Esophagus muscularis mucosa (tissue), 4 donors: ENCODE data around the gene STIL. TPM values are rescaled to one million over a fixed set of nuclear protein-coding genes. Genes with fewer than 3 reads are reported as not detected.

Experiments
- DNase-seq: peaks from one replicate; pipeline ENCODE4 v3.0.0-alpha.2; 2017; ENCODE audit errors: extremely low spot score
- H3K27ac ChIP-seq, 4 donors: fragments of 200-600 bp; sonication (generic); replicated peaks in 1 of 4; 1 replicate in 3 of 4; 2 replicates in 1 of 4; pipeline ENCODE4 v1.5.1; 2016 to 2019; ENCODE audit warnings: mild to moderate bottlenecking in 1 of 4
- H3K27me3 ChIP-seq, 4 donors: fragments of 200-600 bp; sonication (generic); one replicate each; pipeline versions ENCODE4 v1.5.1 to v1.6.0; 2016 to 2019
- H3K36me3 ChIP-seq, 4 donors: fragments of 200-600 bp; sonication (generic); one replicate each; pipeline ENCODE4 v1.5.1; 2016 to 2019
- H3K4me1 ChIP-seq, 4 donors: fragments of 200-600 bp; sonication (generic); one replicate each; pipeline ENCODE4 v1.5.1; 2016 to 2019
- H3K4me3 ChIP-seq, 4 donors: fragments of 200-600 bp; sonication (generic); 1 replicate in 2 of 4; 2 replicates in 2 of 4; pipeline ENCODE4 v1.5.1; 2016 to 2019; ENCODE audit warnings: mild to moderate bottlenecking in 4 of 4, moderate library complexity in 1 of 4
- H3K9me3 ChIP-seq, 4 donors: fragments of 200-600 bp; sonication (generic); 1 replicate in 3 of 4; 2 replicates in 1 of 4; pipeline ENCODE4 v1.5.1; 2016 to 2019
- EP300 ChIP-seq: sonication (generic); formaldehyde crosslinking; IDR thresholded peaks from one replicate; pipeline ENCODE4 v1.6.1; 2017; ENCODE audit warnings: antibody characterized with exemption
- POLR2A ChIP-seq: fragments of 450-650 bp; IDR thresholded peaks from one replicate; pipeline ENCODE4 v1.6.1; 2017; ENCODE audit warnings: antibody characterized with exemption, moderate library complexity, mild to moderate bottlenecking, low read depth
- POLR2AphosphoS5 ChIP-seq, 2 donors: sonication (generic); formaldehyde crosslinking; IDR thresholded peaks; one replicate each; pipeline ENCODE4 v1.6.1; 2017; ENCODE audit warnings: antibody characterized with exemption in 2 of 2
- WGBS: methylation state at CpG from one replicate; pipeline ENCODE4 v1.1.5; 2018; 5-methylcytosine and 5-hydroxymethylcytosine counted together
- intact Hi-C: fragments of 100-400 bp; cut with DNase I; formaldehyde crosslinking; loops from one replicate; pipeline ENCODE4 v1.15.1; 2023
- total RNA-seq, 4 donors: library from RNA; depleted of rRNA; stranded (reverse); fragments of >200 nt; gene quantifications; one replicate each; pipeline versions ENCODE4 v1.1.0 to v1.2.1, GENCODE V29; 2016
- TF ChIP-seq, protein P1 (sequence below), 3 experiments: fragments of 200-600 bp in 2 of 3; fragments of 450-650 bp in 1 of 3; sonication (generic) in 2 of 3; IDR thresholded peaks; one replicate each; pipeline ENCODE4 v1.5.1; 2017 to 2019; ENCODE audit warnings: antibody characterized with exemption in 3 of 3, mild to moderate bottlenecking in 2 of 3, moderate library complexity in 1 of 3

STIL gene
- total RNA-seq, 4 donors from 2014 or later: 0.06 to 2.5 (median 0.78) TPM

DNA sequence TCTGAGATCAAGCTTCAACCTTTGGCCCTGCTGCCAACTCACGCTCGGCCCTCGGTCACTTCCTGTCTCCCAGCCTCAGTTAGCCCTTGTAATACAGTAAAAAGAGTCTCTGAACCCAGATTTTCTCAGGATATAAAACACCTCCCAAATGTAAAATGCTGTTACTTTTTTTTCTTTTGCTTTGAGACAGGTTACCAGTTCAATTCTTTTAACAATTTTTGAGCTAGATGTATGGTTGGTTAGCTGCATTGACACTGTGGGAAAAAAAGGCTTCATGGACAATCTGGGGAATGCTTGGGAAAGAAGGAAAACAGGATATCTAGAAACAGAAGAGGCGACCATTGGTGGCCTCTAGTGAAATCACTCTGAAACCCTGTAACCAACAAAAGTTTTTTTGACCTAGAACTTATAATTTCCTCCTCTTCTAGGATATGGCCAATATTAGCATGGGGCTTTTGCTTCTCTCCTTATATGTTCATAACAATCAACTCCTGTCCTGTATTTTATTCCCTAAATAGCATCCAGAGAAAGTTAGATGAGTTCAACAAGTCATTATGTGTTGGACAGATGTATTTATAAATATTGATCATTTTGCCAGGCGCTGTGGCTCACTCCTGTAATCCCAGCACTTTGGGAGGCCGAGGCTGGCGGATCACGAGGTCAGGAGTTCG, 21.0 kb upstream of the STIL start:
- peak overlapping the region; percentile 99 for H3K27ac ChIP-seq
- DNase-seq: no peak
- peak overlapping the region; percentile 92 to 98 (median 96) for H3K4me3 ChIP-seq
- H3K27me3 ChIP-seq: no peaks in the 10 kb centered on the region
- peaks cover 24 to 63% (median 55%) of the 10 kb centered on the region in 4 donors for H3K4me1 ChIP-seq
- H3K9me3 ChIP-seq: no peaks in the 10 kb centered on the region
- intact Hi-C loops: no loop called here
- TF ChIP-seq, protein P1, sequence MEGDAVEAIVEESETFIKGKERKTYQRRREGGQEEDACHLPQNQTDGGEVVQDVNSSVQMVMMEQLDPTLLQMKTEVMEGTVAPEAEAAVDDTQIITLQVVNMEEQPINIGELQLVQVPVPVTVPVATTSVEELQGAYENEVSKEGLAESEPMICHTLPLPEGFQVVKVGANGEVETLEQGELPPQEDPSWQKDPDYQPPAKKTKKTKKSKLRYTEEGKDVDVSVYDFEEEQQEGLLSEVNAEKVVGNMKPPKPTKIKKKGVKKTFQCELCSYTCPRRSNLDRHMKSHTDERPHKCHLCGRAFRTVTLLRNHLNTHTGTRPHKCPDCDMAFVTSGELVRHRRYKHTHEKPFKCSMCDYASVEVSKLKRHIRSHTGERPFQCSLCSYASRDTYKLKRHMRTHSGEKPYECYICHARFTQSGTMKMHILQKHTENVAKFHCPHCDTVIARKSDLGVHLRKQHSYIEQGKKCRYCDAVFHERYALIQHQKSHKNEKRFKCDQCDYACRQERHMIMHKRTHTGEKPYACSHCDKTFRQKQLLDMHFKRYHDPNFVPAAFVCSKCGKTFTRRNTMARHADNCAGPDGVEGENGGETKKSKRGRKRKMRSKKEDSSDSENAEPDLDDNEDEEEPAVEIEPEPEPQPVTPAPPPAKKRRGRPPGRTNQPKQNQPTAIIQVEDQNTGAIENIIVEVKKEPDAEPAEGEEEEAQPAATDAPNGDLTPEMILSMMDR (IDR thresholded peaks at IDR 0.05): no peak
- TF ChIP-seq POLR2A: no peak
- TF ChIP-seq EP300: no peak
- TF ChIP-seq POLR2AphosphoS5 (IDR thresholded peaks at IDR 0.05): no peak
- 42% methylated on average over 8 of the region's 9 CpGs for WGBS
- no peaks in the 10 kb centered on the region for H3K36me3 ChIP-seq

DNA sequence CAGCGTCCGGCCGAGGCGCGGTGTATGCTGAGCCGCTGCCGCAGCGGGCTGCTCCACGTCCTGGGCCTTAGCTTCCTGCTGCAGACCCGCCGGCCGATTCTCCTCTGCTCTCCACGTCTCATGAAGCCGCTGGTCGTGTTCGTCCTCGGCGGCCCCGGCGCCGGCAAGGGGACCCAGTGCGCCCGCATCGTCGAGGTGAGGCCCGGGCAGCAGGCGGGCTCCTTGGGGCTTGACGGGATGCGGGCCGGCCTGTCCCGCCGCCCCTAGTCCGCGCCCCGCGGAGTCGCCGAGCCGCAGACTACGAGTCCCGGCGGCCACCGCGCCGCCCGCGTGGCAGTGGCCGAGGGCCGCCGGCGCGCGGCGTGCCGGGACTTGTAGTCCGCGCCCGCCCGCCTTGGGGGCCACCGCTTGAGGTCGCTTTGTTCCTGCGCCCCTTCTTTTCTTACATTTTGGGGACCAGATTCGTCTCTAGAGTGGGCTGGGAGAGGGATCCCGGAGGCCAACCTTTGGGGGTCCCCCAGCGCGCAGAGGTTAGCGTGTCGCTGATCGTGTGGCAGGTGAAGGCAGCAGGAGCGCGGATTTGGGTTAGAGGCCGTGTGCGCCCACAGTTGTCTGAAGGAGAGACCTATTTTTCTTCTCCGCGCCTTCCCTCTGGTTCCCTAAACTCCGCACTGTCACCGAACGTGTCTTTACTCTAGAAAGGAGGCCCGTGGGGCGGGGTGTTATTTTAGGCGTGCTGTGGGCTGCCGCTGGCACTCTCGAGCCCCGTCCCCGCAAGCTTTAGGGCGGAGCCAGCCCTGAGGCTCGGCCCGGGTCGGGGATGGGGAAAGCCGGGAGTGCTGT, 20.2 kb upstream of the STIL start:
- Histone ChIP-seq H3K27ac (peak overlapping the region; percentile 99), H3K36me3 (no peaks in the 10 kb centered on the region), H3K4me3 (peak overlapping the region; percentile 92 to 98 (median 96)), H3K27me3 (no peaks in the 10 kb centered on the region), H3K9me3 (no peaks in the 10 kb centered on the region), H3K4me1 (peaks cover 24 to 57% (median 54%) of the 10 kb centered on the region in 4 donors)
- intact Hi-C loops: loop anchor here (2.0 kb wide), 1 partner anchor 17 kb away; no protein-coding TSS in a partner anchor
- TF ChIP-seq, protein P1 (IDR thresholded peaks at IDR 0.05): peak; percentile 28 to 33 (median 32)
- TF ChIP-seq EP300 (no peak), POLR2AphosphoS5 (IDR thresholded peaks at IDR 0.05) (peak; percentile 18 to 48), POLR2A (no peak)
- 0% methylated on average over 16 of the region's 90 CpGs for WGBS
- peak; percentile 95 for DNase-seq

DNA sequence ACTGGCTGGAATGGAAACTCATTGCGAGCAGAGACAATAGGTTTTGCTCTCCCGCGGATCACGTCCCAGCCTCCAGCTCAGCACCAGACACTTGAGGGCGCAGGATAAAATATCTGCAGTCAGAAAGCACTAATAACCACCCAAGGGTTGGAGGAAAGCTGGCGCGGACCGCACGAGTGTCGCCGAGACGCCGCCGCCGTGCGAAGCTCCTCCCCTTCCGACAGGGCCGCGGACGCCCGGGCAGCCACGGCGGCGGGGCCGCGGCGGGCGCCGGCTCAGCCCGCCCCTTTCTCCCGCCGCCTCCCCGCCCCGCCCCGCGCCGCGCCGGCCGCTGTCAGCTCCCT, 19.6 kb upstream of the STIL start, which contains the start of gene CMPK1:
CMPK1 (plus strand) TSS at position 213 of the 344 bp plus-strand sequence. CDS start 156 bp downstream, outside the sequence.
- Histone ChIP-seq H3K4me3 (peak within 1 kb of the TSS; percentile 92 to 98 (median 96)), H3K4me1 (peaks cover 24 to 51% (median 49%) of the 10 kb centered on the region in 4 donors), H3K36me3 (no peaks in the 10 kb centered on the region), H3K27me3 (no peaks in the 10 kb centered on the region), H3K27ac (peak within 1 kb of the TSS; percentile 99), H3K9me3 (no peaks in the 10 kb centered on the region)
- WGBS: 0% methylated on average over 5 of the region's 40 CpGs
- TF ChIP-seq EP300 (no peak), POLR2A (no peak), POLR2AphosphoS5 (IDR thresholded peaks at IDR 0.05) (peak; percentile 41 to 54)
- TF ChIP-seq, protein P1 (IDR thresholded peaks at IDR 0.05): peak in 1 of 3 experiments; percentile 12
- intact Hi-C loops: loop anchor here (2.0 kb wide), 1 partner anchor 17 kb away; no protein-coding TSS in a partner anchor
- peak; percentile 93 for DNase-seq

DNA sequence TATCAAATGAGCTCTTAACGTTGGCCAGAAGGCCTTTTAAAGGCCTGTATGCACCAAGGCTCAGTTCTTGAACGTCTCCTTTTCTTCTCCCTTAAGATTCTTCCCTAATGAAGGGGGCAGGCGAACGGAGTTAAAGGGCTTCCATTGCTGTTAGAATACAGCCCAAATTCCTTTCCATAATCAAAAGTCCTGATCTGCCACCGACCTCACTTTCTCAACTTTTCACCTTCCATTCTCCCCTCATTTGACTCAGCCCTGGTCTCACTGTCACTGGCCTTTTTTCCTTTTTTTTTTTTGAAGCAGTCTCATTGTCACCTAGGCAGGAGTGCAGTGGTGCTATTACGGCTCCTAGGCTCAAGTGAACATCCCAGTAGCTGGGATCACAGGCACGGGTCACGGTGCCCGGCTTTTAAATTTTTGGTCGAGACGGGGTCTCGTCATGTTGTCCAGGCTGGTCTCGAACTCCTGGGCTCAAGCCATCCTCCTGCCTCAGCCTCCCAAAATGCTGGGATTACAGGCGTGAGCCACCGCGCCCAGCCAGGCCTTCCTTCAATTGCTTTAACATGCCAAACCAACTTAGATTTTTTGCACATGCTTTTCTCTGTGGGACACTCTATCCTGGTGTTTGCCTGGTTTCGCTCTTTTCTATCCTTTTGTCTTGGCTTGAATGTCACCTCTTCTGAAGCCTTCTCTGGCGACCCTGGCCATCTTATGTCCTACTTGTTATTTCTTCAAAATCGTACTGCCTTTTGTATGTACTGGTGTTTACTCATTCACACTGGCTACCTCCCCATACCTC, 19.0 kb upstream of the STIL start:
- no peak for DNase-seq
- Histone ChIP-seq H3K9me3 (no peaks in the 10 kb centered on the region), H3K4me1 (peaks cover 24 to 46% (median 43%) of the 10 kb centered on the region in 4 donors), H3K27me3 (no peaks in the 10 kb centered on the region), H3K27ac (peak overlapping the region; percentile 99), H3K4me3 (peak overlapping the region; percentile 92 to 98 (median 96)), H3K36me3 (no peaks in the 10 kb centered on the region)
- WGBS: 53% methylated on average over 18 of the region's 19 CpGs
- intact Hi-C loops: loop anchor here (2.0 kb wide), 1 partner anchor 16 kb away; no protein-coding TSS in a partner anchor
- no peak for TF ChIP-seq POLR2A
- no peak for TF ChIP-seq EP300
- no peak for TF ChIP-seq POLR2AphosphoS5 (IDR thresholded peaks at IDR 0.05)
- TF ChIP-seq, protein P1 (IDR thresholded peaks at IDR 0.05): no peak
